Thymus (tissue), 11 donors: ENCODE data around the gene MRPL12. TPM values are rescaled to one million over a fixed set of nuclear protein-coding genes. Genes with fewer than 3 reads are reported as not detected.

Experiments
- DNase-seq, 9 donors: peaks; one replicate each; pipeline ENCODE4 v3.0.0-alpha.2; 2013; ENCODE audit warnings: low spot score in 9 of 9, low read depth in 6 of 9, missing footprints in 1 of 9
- H3K27ac ChIP-seq, 2 donors: one replicate each; pipeline ENCODE4 v1.5.1; 2013; ENCODE audit warnings: control low read depth in 1 of 2, low read depth in 1 of 2, low read length in 1 of 2, mild to moderate bottlenecking in 1 of 2, moderate library complexity in 1 of 2
- H3K27me3 ChIP-seq, 2 donors: one replicate each; pipeline ENCODE4 v1.5.1; 2013; ENCODE audit warnings: low read length in 1 of 2; ENCODE audit not compliant: control insufficient read depth in 2 of 2, insufficient read depth in 1 of 2
- H3K36me3 ChIP-seq, 2 donors: one replicate each; pipeline ENCODE4 v1.5.1; 2013; ENCODE audit warnings: low read length in 1 of 2, mild to moderate bottlenecking in 1 of 2, moderate library complexity in 1 of 2; ENCODE audit not compliant: control insufficient read depth in 2 of 2, insufficient read depth in 2 of 2
- H3K4me1 ChIP-seq, 2 donors: one replicate each; pipeline ENCODE4 v1.5.1; 2013; ENCODE audit warnings: low read length in 2 of 2; ENCODE audit not compliant: control insufficient read depth in 2 of 2, insufficient read depth in 2 of 2
- H3K4me3 ChIP-seq, 2 donors: one replicate each; pipeline ENCODE4 v1.5.1; 2013; ENCODE audit warnings: low read length in 2 of 2, control low read depth in 1 of 2, mild to moderate bottlenecking in 1 of 2
- H3K9me3 ChIP-seq, 2 donors: one replicate each; pipeline ENCODE4 v1.5.1; 2013; ENCODE audit warnings: low read length in 1 of 2, mild to moderate bottlenecking in 1 of 2; ENCODE audit not compliant: control insufficient read depth in 2 of 2, insufficient read depth in 1 of 2
- WGBS: extraction: QIAGEN DNeasy Blood & Tissue Kit; methylation state at CpG from one replicate; pipeline ENCODE4 v1.1.7; 2013; 5-methylcytosine and 5-hydroxymethylcytosine counted together
- polyA plus RNA-seq: library from polyadenylated mRNA; stranded (reverse); fragments of 200-250 nt; gene quantifications from one replicate; pipeline ENCODE4 v1.2.3, GENCODE V29; 2013
- total RNA-seq: library from RNA; stranded (reverse); fragments of 120-200 nt; gene quantifications from one replicate; pipeline ENCODE4 v1.2.4, GENCODE V29; 2013
- donor health status: healthy.

The MRPL12 gene
- total and polyA plus RNA-seq, 2 donors: 21.6 to 59.7 TPM

DNA sequence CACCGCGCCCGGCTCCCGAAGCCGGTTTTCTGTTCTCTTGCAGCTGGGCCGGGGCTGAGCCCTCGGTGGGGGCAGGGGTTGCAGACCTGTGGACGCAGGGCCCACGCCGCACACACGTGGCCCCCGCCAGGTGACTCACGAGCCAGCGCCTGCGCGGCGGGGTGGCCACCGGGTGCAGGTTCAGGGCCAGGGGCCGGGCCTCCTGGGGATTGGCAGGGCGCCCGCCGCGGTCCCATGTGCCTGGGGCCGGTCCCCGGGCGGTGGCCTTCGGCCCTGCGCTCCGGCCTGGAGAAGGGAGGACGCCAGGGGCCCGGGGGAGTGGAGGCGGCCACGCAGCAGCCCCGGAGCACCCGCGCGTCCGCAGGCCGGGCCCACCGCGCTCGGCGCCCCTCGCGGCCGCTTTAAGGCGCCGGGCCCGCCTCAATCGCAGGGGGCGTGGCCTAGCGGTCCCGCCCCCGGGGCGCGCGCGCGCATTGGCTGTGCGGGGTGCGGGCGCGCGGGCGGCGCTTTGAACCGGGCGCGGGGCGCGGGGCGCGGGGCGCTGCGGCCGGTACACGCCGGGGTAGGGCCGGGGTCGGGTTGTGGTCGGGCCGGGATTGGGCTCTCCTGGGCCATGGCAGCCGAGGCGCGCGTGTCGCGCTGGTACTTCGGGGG, 8.8 kb downstream of the MRPL12 start, which contains the start of gene SLC25A10:
Gene SLC25A10, plus strand, starts transcription at position 471 of the 654 bp plus-strand sequence. Its CDS starts 143 bp downstream, at position 614.
- H3K36me3 ChIP-seq: peaks cover 17% of the 10 kb centered on the region in 2 donors
- H3K4me3 ChIP-seq: peak within 1 kb of the TSS; percentile 35 to 73
- peaks cover 18 to 34% of the 10 kb centered on the region in 2 donors for H3K4me1 ChIP-seq
- peaks cover 5 to 21% of the 10 kb centered on the region in 2 donors for H3K27me3 ChIP-seq
- peak within 1 kb of the TSS in 1 of 2 donors; percentile 15 for H3K27ac ChIP-seq
- WGBS: under 1% methylated on average over 89 of the region's 89 CpGs
- peak in 8 of 9 donors; percentile 55 to 89 (median 70) for DNase-seq
- H3K9me3 ChIP-seq: no peaks in the 10 kb centered on the region

DNA sequence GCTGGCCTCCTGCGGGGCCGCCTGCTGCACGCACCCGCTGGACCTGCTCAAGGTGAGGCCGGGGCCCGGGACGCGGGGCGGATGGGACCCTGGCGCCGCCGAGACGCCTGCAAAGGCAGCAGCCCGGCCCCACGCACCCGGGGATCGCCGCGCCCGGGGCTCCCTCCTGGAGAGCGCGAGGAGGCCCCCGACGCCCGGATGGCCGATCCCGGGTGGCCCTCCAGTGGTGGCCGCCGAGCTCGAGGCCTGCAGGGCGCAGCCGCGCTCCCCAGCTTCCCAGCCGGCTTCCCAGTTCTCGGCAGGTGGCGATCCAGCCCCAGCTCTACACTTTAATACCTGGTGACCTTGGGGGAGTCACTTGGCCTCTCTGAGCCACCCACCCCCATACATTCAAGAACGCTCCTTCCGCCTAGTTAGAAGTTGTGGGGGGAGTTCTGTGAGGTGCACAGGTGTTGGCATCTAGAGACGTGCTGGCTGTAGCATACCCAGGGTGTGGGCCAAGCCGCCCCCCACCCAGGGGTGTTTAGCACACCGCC, 9.4 kb downstream of the MRPL12 start:
- Histone ChIP-seq H3K27ac (no peak overlapping the region), H3K27me3 (peaks cover 5 to 21% of the 10 kb centered on the region in 2 donors), H3K9me3 (no peaks in the 10 kb centered on the region), H3K36me3 (peaks cover 12 to 16% of the 10 kb centered on the region in 2 donors), H3K4me3 (peak overlapping the region; percentile 35 to 73), H3K4me1 (peaks cover 18 to 34% of the 10 kb centered on the region in 2 donors)
- DNase-seq: peak in 1 of 9 donors; percentile 35
- 5% methylated on average over 41 of the region's 41 CpGs for WGBS

DNA sequence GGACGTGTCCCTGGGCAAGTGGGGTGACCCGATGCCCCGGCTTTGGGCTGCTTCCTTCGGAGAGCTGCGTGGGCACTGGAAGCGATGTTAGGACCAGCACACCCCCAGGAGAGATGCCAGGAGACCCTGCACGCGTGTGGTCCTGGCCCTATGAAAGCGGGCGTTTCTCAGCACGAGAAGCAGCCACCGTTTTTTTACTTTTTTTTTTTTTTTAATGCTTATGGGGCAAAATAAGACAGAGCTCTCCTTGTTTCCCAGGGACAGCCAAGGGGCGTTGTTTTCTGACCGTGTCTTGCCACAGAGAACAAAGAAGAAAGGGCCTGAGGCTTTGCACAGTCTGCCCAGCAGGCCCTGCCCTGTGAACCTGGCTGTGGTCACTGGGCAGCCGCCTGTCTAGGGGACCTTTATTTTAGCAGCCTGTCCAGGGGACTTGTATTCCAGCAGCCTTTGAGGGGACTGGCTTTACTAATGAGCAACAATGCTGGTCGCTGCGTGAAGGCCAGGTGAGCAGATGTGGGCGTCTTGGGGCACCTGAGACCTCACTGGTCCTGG, 9.9 kb downstream of the MRPL12 start:
- WGBS: 79% methylated on average over 18 of the region's 18 CpGs
- DNase-seq: no peak
- Histone ChIP-seq H3K9me3 (no peaks in the 10 kb centered on the region), H3K4me1 (peaks cover 18 to 34% of the 10 kb centered on the region in 2 donors), H3K36me3 (peaks cover 12 to 18% of the 10 kb centered on the region in 2 donors), H3K27me3 (peaks cover 5 to 21% of the 10 kb centered on the region in 2 donors), H3K27ac (no peak overlapping the region), H3K4me3 (peak overlapping the region; percentile 28 to 73)

DNA sequence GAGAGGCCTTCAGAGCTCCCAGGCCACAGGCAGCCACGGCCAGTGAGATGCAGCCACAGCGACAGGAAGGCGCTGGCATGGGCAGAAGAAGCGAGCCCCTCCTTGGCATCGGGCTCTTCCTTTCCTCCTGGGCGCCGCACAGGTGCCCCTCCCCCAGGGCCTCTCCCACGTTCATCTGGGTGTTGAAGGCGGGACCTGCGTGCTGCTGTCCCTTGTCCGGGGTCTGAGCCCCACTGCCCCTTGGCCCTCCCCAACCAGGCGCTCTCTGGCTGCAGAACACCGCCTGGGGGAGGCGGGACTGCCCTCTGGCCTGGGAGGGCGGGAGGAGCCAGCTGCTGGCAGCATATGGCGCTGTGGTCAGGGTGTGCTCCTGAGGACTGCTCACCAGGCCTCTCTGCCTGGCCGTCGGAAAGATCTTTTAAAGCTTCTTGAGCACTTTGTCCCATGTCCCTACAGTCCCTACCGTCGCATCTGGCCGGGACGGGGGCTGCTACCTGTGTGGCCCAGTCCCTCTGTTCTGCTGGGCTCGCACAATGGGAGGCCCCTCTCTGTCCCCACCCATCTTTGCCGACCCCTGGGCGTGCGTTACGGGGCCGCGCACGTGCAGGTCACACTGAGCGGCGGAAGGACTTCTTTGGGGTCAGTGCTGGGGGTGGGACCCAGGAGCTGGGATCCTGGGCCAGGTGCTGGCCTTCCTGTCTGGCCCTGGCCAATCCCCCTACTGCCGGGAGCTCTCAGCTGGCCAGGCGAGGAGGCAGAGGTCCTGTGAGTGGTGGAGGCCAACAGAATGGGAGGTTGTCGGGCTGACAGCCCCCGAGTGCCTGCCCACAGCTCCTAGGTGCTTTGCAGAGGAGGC, 10.6 kb downstream of the MRPL12 start:
- Histone ChIP-seq H3K4me3 (no peak overlapping the region), H3K27ac (no peak overlapping the region)

DNA sequence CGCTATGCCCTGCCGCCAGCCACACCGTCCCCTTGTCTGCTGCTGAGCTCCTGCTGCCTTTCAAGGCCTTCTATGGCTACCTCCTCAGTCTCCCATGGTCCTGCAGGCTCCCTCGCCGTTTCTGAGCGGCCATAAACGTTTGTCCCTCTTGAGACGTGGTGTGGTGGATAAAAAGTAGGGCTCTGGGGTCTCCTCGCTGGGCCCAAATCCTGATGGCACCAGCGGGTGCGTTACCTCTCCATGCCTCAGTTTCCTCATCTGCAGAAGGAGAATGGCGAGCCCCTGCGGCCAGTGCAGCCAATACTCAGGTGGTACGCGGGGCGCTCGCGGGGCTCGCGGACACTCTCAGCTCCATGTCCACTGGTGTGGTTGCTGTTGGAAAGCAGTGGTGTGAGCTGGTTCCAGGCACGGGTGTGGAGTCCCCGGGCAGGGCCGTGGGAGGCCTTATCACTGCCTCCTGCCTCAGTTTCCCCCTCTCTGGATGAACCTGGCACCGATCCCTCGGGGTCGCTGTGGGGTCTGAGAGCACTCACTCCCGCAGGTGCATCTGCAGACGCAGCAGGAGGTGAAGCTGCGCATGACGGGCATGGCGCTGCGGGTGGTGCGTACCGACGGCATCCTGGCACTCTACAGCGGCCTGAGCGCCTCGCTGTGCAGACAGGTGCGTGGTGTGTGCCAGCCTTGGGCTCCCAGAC, 11.4 kb downstream of the MRPL12 start:
- H3K4me1 ChIP-seq: peaks cover 18 to 34% of the 10 kb centered on the region in 2 donors
- peaks cover 9 to 18% of the 10 kb centered on the region in 2 donors for H3K36me3 ChIP-seq
- no peak for DNase-seq
- 97% methylated on average over 39 of the region's 39 CpGs for WGBS
- peaks cover 5 to 21% of the 10 kb centered on the region in 2 donors for H3K27me3 ChIP-seq
- no peak overlapping the region for H3K27ac ChIP-seq
- no peaks in the 10 kb centered on the region for H3K9me3 ChIP-seq
- H3K4me3 ChIP-seq: no peak overlapping the region

More for the DNA sequence above, 10.6 kb downstream of the MRPL12 start:
- Histone ChIP-seq H3K27me3 (peaks cover 5 to 21% of the 10 kb centered on the region in 2 donors), H3K4me1 (peaks cover 18 to 34% of the 10 kb centered on the region in 2 donors), H3K36me3 (peaks cover 9 to 18% of the 10 kb centered on the region in 2 donors), H3K9me3 (no peaks in the 10 kb centered on the region)
- WGBS: 95% methylated on average over 36 of the region's 36 CpGs
- no peak for DNase-seq

DNA sequence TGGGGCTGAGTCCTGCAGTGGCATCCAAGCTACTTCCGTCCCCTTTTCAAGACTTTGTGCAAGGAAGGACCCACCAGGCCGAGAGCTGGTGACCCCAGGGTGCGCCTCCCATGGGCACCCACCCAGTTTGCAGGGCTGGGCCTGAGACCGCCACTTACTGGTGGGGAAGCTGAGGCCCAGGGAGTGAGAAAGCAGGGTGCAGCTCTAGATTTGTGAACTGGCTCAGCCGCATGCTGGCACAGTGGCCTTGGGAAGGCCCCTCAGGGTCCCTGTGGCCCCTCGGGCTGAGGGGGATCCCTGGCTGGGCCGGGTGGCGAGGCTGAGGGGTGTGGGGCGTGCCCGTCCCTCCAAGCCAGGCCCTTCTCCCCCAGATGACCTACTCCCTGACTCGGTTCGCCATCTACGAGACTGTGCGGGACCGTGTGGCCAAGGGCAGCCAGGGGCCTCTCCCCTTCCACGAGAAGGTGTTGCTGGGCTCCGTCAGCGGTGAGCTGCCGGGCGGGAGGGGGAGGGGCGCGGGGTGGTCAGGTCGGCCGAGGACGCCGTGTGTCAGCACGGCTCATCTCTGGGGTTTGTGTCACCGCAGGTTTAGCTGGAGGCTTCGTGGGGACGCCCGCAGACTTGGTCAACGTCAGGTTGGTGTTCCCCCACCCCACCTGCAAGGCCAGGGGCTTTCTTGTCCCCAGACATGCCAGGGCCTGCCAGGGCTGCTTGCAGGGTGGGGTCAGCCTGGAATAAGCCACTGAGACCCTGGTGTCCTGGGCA, 12.1 kb downstream of the MRPL12 start:
- H3K27me3 ChIP-seq: peaks cover 4 to 15% of the 10 kb centered on the region in 2 donors
- DNase-seq: no peak
- H3K9me3 ChIP-seq: no peaks in the 10 kb centered on the region
- no peak overlapping the region for H3K27ac ChIP-seq
- WGBS: 98% methylated on average over 32 of the region's 32 CpGs
- no peak overlapping the region for H3K4me3 ChIP-seq
- peaks cover 18 to 30% of the 10 kb centered on the region in 2 donors for H3K4me1 ChIP-seq
- H3K36me3 ChIP-seq: peaks cover 9 to 18% of the 10 kb centered on the region in 2 donors

DNA sequence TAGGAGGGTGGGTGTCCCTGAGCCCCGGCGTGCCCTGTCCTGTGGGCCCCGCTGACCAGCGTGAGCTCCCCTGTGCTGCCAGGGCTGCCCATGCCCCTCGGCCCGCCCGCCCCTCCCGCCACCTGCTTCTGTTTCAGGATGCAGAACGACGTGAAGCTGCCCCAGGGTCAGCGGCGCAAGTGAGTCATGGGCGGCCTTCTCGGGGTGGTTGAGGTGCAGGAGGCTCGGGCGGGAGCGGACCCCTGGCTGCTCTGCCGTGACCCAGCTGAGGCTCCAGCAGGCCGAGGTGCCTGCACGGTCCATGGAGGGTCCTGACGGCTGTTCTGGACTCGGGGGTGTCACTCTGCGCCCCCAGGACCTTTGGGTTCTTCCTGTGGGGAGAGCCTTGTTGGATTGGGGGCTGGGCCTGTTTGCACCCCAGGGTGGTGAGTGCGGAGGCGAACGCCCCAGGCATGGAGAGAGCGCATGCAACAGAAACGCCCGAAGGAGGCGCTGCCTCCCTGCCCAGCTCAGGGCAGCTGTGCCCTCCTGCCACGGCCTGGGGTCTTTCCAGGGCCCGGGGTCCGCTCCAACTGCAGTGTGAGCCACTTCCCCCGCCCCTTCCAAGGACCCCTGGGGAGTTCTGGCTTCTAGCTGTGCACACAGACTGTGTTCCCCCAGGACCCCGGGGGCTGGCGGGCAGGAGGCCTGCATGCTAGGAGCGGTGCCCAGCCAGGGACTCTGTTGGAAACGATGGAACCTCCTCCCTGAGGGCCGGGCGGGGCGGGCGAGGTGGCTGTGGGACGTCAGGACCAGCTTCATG, 12.9 kb downstream of the MRPL12 start:
- H3K9me3 ChIP-seq: no peaks in the 10 kb centered on the region
- no peak overlapping the region for H3K27ac ChIP-seq
- WGBS: 97% methylated on average over 43 of the region's 43 CpGs
- no peak overlapping the region for H3K4me3 ChIP-seq
- no peak for DNase-seq
- peaks cover 16 to 22% of the 10 kb centered on the region in 2 donors for H3K4me1 ChIP-seq
- H3K27me3 ChIP-seq: peaks cover 0 to 7% of the 10 kb centered on the region in 2 donors
- H3K36me3 ChIP-seq: peaks cover 9 to 18% of the 10 kb centered on the region in 2 donors
